H1 (cell line): Measurements from ENCODE around the gene GPRIN1. TPM values are rescaled to one million over a fixed set of nuclear protein-coding genes. Genes with fewer than 3 reads are reported as not detected.

ENCODE experiments used
- CTCF ChIA-PET: fragments of 300-600 bp; sonication (Branson Sonifier 250); formaldehyde crosslinking; loops from one replicate; lab custom pipeline; 2021; ENCODE audit not compliant: partially characterized antibody; lab: Charles Lee
- POLR2A ChIA-PET: fragments of 300-600 bp; sonication (Branson Sonifier 250); formaldehyde crosslinking; loops from one replicate; lab custom pipeline; 2021; ENCODE audit warnings: inconsistent platforms; ENCODE audit not compliant: partially characterized antibody; lab: Charles Lee
- DNase-seq, 2 experiments: peaks; one replicate each; pipeline versions ENCODE4 v3.0.0 to v3.0.0-alpha.2; 2010 to 2022; ENCODE audit warnings: low spot score in 2 of 2, low read depth in 1 of 2, mixed read lengths in 1 of 2
- FAIRE-seq: peaks from 2 replicates; lab custom pipeline; 2011; peaks lifted over from hg19 to GRCh38; lab: Jason Lieb, UNC
- H2AFZ ChIP-seq: 2 replicates; pipeline ENCODE4 v1.8.1; 2012; ENCODE audit warnings: low read length, inconsistent platforms
- H2AK5ac ChIP-seq: 2 replicates; pipeline ENCODE4 v1.6.1; 2013; ENCODE audit warnings: low read depth, low read length
- H2BK120ac ChIP-seq: replicated peaks from 2 replicates; pipeline ENCODE3; 2013; ENCODE audit warnings: low read depth, low read length, inconsistent platforms
- H2BK12ac ChIP-seq: 2 replicates; pipeline ENCODE4 v1.6.1; 2013; ENCODE audit warnings: low read depth, low read length
- H2BK15ac ChIP-seq: 2 replicates; pipeline ENCODE4 v1.6.1; 2013; ENCODE audit warnings: low read length
- H2BK20ac ChIP-seq: 2 replicates; pipeline ENCODE4 v1.6.1; 2013; ENCODE audit warnings: low read length
- H2BK5ac ChIP-seq: 2 replicates; pipeline ENCODE4 v1.6.1; 2013; ENCODE audit warnings: low read depth, low read length
- H3K14ac ChIP-seq: 2 replicates; pipeline ENCODE4 v1.6.1; 2013; ENCODE audit warnings: inconsistent platforms; ENCODE audit not compliant: insufficient read length
- H3K18ac ChIP-seq: 2 replicates; pipeline ENCODE4 v1.6.1; 2013; ENCODE audit warnings: low read length; ENCODE audit errors: extremely low read depth
- H3K23ac ChIP-seq: 2 replicates; pipeline ENCODE4 v1.6.1; 2013; ENCODE audit warnings: inconsistent platforms; ENCODE audit not compliant: insufficient read length
- H3K23me2 ChIP-seq: 2 replicates; pipeline ENCODE4 v1.6.1; 2013; ENCODE audit warnings: low read depth, low read length
- H3K27ac ChIP-seq: 2 replicates; pipeline ENCODE4 v1.6.1; 2011; ENCODE audit warnings: low read depth, low read length, inconsistent platforms
- H3K27me3 ChIP-seq, 4 experiments: replicated peaks in 1 of 4; 1 replicate in 1 of 4; 2 replicates in 3 of 4; pipeline versions ENCODE4 v1.6.1 to v1.8.1; 2011 to 2013; ENCODE audit warnings: low read length in 3 of 4, mild to moderate bottlenecking in 3 of 4, inconsistent platforms in 2 of 4, mixed read lengths in 2 of 4, moderate library complexity in 1 of 4; ENCODE audit not compliant: control insufficient read depth in 3 of 4, insufficient read depth in 3 of 4; ENCODE audit errors: extremely low read depth in 1 of 4
- H3K36me3 ChIP-seq, 4 experiments: 2 replicates each; pipeline versions ENCODE4 v1.6.1 to v1.8.1; 2011 to 2013; ENCODE audit warnings: mild to moderate bottlenecking in 4 of 4, low read length in 3 of 4, moderate library complexity in 2 of 4, control low read depth in 1 of 4, inconsistent platforms in 1 of 4; ENCODE audit not compliant: insufficient read depth in 4 of 4, control insufficient read depth in 2 of 4
- H3K4ac ChIP-seq: replicated peaks from 2 replicates; pipeline ENCODE3; 2013; ENCODE audit warnings: low read length, low read depth, mixed read lengths, inconsistent platforms; ENCODE audit not compliant: insufficient read length
- H3K4me1 ChIP-seq, 4 experiments: replicated peaks in 1 of 4; 1 replicate in 1 of 4; 2 replicates in 3 of 4; pipeline versions ENCODE4 v1.6.1 to v1.8.1; 2011 to 2013; ENCODE audit warnings: low read length in 3 of 4, inconsistent platforms in 2 of 4, mixed read lengths in 1 of 4; ENCODE audit not compliant: insufficient read depth in 4 of 4, control insufficient read depth in 3 of 4
- H3K4me2 ChIP-seq, 2 experiments: 2 replicates each; pipeline versions ENCODE4 v1.6.1 to v1.8.1; 2011 to 2013; ENCODE audit warnings: low read depth in 2 of 2, low read length in 2 of 2, control low read depth in 1 of 2, inconsistent platforms in 1 of 2, mild to moderate bottlenecking in 1 of 2; ENCODE audit not compliant: insufficient read depth in 1 of 2
- H3K4me3 ChIP-seq, 4 experiments: fragments of 200-600, 300-600 bp in 1 of 4; sonication (generic), shearing (Covaris generic), sonication (Bioruptor Twin) in 1 of 4; 2 replicates each; pipeline versions ENCODE4 v1.5.1 to v1.8.1; 2011 to 2016; ENCODE audit warnings: low read length in 4 of 4, low read depth in 3 of 4, control low read depth in 2 of 4, inconsistent platforms in 2 of 4, mild to moderate bottlenecking in 2 of 4, mixed read lengths in 1 of 4, moderate library complexity in 1 of 4; ENCODE audit not compliant: insufficient read depth in 2 of 4; ENCODE audit errors: extremely low read depth in 1 of 4
- H3K56ac ChIP-seq: replicated peaks from 2 replicates; pipeline ENCODE3; 2013; ENCODE audit warnings: low read depth, mild to moderate bottlenecking, mixed read lengths, low read length, inconsistent platforms; ENCODE audit not compliant: insufficient read length
- H3K79me1 ChIP-seq: 2 replicates; pipeline ENCODE4 v1.6.1; 2013; ENCODE audit warnings: low read depth, low read length, control low read depth
- H3K79me2 ChIP-seq, 2 experiments: 2 replicates each; pipeline versions ENCODE4 v1.6.1 to v1.8.1; 2012 to 2013; ENCODE audit warnings: low read length in 2 of 2, mild to moderate bottlenecking in 2 of 2, inconsistent platforms in 1 of 2; ENCODE audit not compliant: insufficient read depth in 2 of 2, control insufficient read depth in 1 of 2
- H3K9ac ChIP-seq, 4 experiments: replicated peaks in 1 of 4; 1 replicate in 1 of 4; 2 replicates in 3 of 4; pipeline versions ENCODE4 v1.6.1 to v1.8.1; 2011 to 2013; ENCODE audit warnings: low read depth in 3 of 4, low read length in 3 of 4, control low read depth in 2 of 4, mild to moderate bottlenecking in 2 of 4, moderate library complexity in 2 of 4, inconsistent platforms in 1 of 4; ENCODE audit errors: extremely low read depth in 1 of 4
- H3K9me3 ChIP-seq, 2 experiments: 2 replicates each; pipeline versions ENCODE4 v1.6.1 to v1.8.1; 2012 to 2013; ENCODE audit warnings: mild to moderate bottlenecking in 2 of 2, moderate library complexity in 2 of 2, control low read depth in 1 of 2, inconsistent platforms in 1 of 2, low read depth in 1 of 2, low read length in 1 of 2, mixed read lengths in 1 of 2; ENCODE audit not compliant: insufficient read depth in 2 of 2
- H4K20me1 ChIP-seq, 2 experiments: replicated peaks in 1 of 2; 2 replicates each; pipeline versions ENCODE3 to v1.8.1; 2011 to 2013; ENCODE audit warnings: inconsistent platforms in 2 of 2, low read length in 2 of 2, mild to moderate bottlenecking in 1 of 2; ENCODE audit not compliant: insufficient read depth in 2 of 2, control insufficient read depth in 1 of 2
- H4K5ac ChIP-seq: 2 replicates; pipeline ENCODE4 v1.6.1; 2013; ENCODE audit warnings: low read length, low read depth, mixed read lengths, inconsistent platforms; ENCODE audit not compliant: insufficient read length
- H4K8ac ChIP-seq: 2 replicates; pipeline ENCODE4 v1.8.0; 2013; ENCODE audit warnings: mild to moderate bottlenecking, moderate library complexity, low read length, inconsistent platforms; ENCODE audit not compliant: insufficient read depth; ENCODE audit errors: extremely low read depth
- H4K91ac ChIP-seq: replicated peaks from 2 replicates; pipeline ENCODE3; 2013; ENCODE audit warnings: low read length, mixed read lengths, inconsistent platforms; ENCODE audit not compliant: insufficient read length
- CBX5 ChIP-seq: fragments of 300-800, 300-1000 bp; sonication (generic); IDR thresholded peaks from 2 replicates; pipeline ENCODE4 v1.7.1; 2016; ENCODE audit warnings: antibody characterized with exemption, low read length, low read depth
- EZH2 ChIP-seq: fragments of 200-600 bp; sonication (generic); IDR thresholded peaks from 2 replicates; pipeline ENCODE4 v1.7.1; 2012; ENCODE audit warnings: low read depth, mild to moderate bottlenecking, moderate library complexity, low read length, inconsistent platforms; ENCODE audit not compliant: severe bottlenecking
- GABPA ChIP-seq: IDR thresholded peaks from 2 replicates; pipeline ENCODE4 v1.6.1; 2011; ENCODE audit warnings: mild to moderate bottlenecking, low read length, moderate library complexity, borderline replicate concordance; ENCODE audit not compliant: insufficient read depth
- NRF1 ChIP-seq: IDR thresholded peaks from 2 replicates; pipeline ENCODE4 v1.6.1; 2011; ENCODE audit warnings: mild to moderate bottlenecking, low read depth, low read length, improper control_type of control experiment
- POU5F1 ChIP-seq: IDR thresholded peaks from 2 replicates; pipeline ENCODE4 v1.6.1; 2011; ENCODE audit warnings: low read depth, mild to moderate bottlenecking, low read length, moderate library complexity
- RFX5 ChIP-seq: IDR thresholded peaks from 2 replicates; pipeline ENCODE4 v1.6.1; 2011; ENCODE audit warnings: low read depth, low read length, improper control_type of control experiment, borderline replicate concordance
- SIN3A ChIP-seq, 2 experiments: IDR thresholded peaks in 1 of 2; conservative IDR thresholded peaks in 1 of 2; 2 replicates each; pipeline ENCODE4 v1.6.1; 2011 to 2012; ENCODE audit warnings: low read length in 2 of 2, improper control_type of control experiment in 1 of 2, low read depth in 1 of 2, mild to moderate bottlenecking in 1 of 2
- SUZ12 ChIP-seq: fragments of 200-600 bp; sonication (generic); IDR thresholded peaks from 2 replicates; pipeline ENCODE4 v1.6.1; 2012; ENCODE audit warnings: mild to moderate bottlenecking, inconsistent platforms, low read length, moderate library complexity, mixed read lengths
- WGBS, 2 experiments: shearing (Covaris generic) in 1 of 2; methylation state at CpG; one replicate each; pipeline versions ENCODE4 v1.1.6 to v1.1.7; 2013 to 2015; ENCODE audit warnings: low lambda C conversion rate in 2 of 2, mixed read lengths in 2 of 2, inconsistent platforms in 1 of 2, low coverage in 1 of 2, missing lambda C conversion rate in 1 of 2; ENCODE audit not compliant: insufficient replicate concordance in 2 of 2, insufficient coverage in 1 of 2, insufficient read length in 1 of 2; ENCODE audit errors: extremely low coverage in 1 of 2, missing lambda C conversion rate in 1 of 2; 5-methylcytosine and 5-hydroxymethylcytosine counted together
- polyA plus RNA-seq, 7 experiments: library from polyadenylated mRNA; depleted of rRNA in 3 of 7; stranded (reverse) in 5 of 7; unstranded in 2 of 7; fragments of >200 nt in 5 of 7; fragments of 200-250 nt in 2 of 7; gene quantifications; 1 replicate in 5 of 7; 2 replicates in 1 of 7; 4 replicates in 1 of 7; pipeline versions ENCODE4 v1.2.1 to v1.2.3, GENCODE V29; 2011 to 2013; ENCODE audit warnings: missing spikeins in 2 of 7, mixed read lengths in 2 of 7
- total RNA-seq: library from RNA; stranded (reverse); fragmentation: NEBNext Ultra II Directional; extraction: Animal tissue kit (Norgen Biotek cat#: 25700); gene quantifications from 2 replicates; pipeline ENCODE4 v1.2.1, GENCODE V29; 2021
- TF ChIP-seq, protein P1 (sequence below): IDR thresholded peaks from 2 replicates; pipeline ENCODE4 v1.6.1; 2012; ENCODE audit warnings: low read length, inconsistent platforms

Gene GPRIN1
- total and polyA plus RNA-seq, 2 of the 8 experiments (the other 6 are each of a cell fraction or from before 2014, with no cell fraction given): 3.3 to 12.0 TPM

DNA sequence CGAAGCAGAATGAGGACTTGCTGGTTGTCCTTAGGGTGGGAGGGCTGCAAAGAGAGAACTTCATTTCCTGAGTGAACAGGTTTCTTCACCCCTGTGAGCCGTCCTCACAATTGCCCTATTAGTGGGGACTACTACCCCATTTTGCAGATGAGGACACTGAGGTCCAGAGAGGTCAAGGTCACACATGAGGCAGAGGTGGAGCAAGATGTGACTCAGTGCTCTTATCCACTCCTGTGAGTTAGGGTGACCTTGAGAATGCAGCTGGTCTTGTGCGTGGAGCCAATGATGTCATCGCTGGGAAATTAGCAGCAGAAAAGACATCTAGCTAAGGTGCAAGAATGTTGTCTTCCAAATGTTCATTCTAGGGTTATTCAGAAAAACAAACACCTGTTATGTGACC lies 26.9 kb downstream of the GPRIN1 start:
- Histone ChIP-seq H3K9ac (no peak overlapping the region), H3K4me2 (no peak overlapping the region), H3K79me2 (no peaks in the 10 kb centered on the region), H3K23me2 (peaks cover under 1% of the 10 kb centered on the region; the same call in 1 of the 2 replicates), H4K5ac (no peak overlapping the region), H3K9me3 (peaks cover 10 to 22% of the 10 kb centered on the region in 2 experiments), H3K4me3 (no peak overlapping the region), H3K4ac (no peak overlapping the region), H4K8ac (no peak overlapping the region), H3K18ac (no peak overlapping the region), H3K27ac (no peak overlapping the region), H3K23ac (no peak overlapping the region), H2AFZ (no peak overlapping the region), H3K56ac (no peak overlapping the region), H3K36me3 (no peaks in the 10 kb centered on the region), H2BK5ac (no peak overlapping the region), H4K20me1 (peaks cover 0 to 2% of the 10 kb centered on the region in 2 experiments), H2BK20ac (no peak overlapping the region), H3K4me1 (peaks cover 0 to 1% (median under 1%) of the 10 kb centered on the region in 4 experiments; a peak in 1 of 7 replicates), H3K27me3 (no peaks in the 10 kb centered on the region; a peak in 1 of 7 replicates), H2AK5ac (no peak overlapping the region), H4K91ac (no peak overlapping the region), H3K14ac (no peak overlapping the region), H2BK15ac (no peak overlapping the region), H2BK12ac (no peak overlapping the region), H3K79me1 (no peaks in the 10 kb centered on the region), H2BK120ac (no peak overlapping the region)
- TF ChIP-seq POU5F1 (no peak), RFX5 (no peak), EZH2 (no peak), SUZ12 (no peak), NRF1 (no peak), GABPA (no peak), CBX5 (no peak), SIN3A (conservative IDR thresholded peaks at IDR 0.05 in 1 of 2, IDR thresholded peaks at IDR 0.05 in 1 of 2; ENCODE audit: low read depth in 1 of 2, low read length in 2 of 2) (no peak)
- TF ChIP-seq, protein P1, sequence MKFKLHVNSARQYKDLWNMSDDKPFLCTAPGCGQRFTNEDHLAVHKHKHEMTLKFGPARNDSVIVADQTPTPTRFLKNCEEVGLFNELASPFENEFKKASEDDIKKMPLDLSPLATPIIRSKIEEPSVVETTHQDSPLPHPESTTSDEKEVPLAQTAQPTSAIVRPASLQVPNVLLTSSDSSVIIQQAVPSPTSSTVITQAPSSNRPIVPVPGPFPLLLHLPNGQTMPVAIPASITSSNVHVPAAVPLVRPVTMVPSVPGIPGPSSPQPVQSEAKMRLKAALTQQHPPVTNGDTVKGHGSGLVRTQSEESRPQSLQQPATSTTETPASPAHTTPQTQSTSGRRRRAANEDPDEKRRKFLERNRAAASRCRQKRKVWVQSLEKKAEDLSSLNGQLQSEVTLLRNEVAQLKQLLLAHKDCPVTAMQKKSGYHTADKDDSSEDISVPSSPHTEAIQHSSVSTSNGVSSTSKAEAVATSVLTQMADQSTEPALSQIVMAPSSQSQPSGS: no peak
- 88% methylated on average over 4 of the region's 4 CpGs; no CpG with 5 or more reads in 1 of the 2 experiments for WGBS, 2 experiments
- ChIA-PET CTCF (interaction anchor here (0.6 to 2.6 kb wide), 4 partner anchors 8 to 17 kb away, joined by 3 to 13 read pairs (median 3); no protein-coding TSS in a partner anchor), POLR2A (no interaction called here)
- DNase-seq (no peak), FAIRE-seq (no peak)
